Mammary epithelial cell (primary cell): ENCODE measurements around the gene GALNTL6.

Experiments used
- EZH2 ChIP-seq: IDR thresholded peaks from 2 replicates; pipeline ENCODE4 v1.6.1; 2012; ENCODE audit warnings: low read length, inconsistent platforms, borderline replicate concordance
- TF ChIP-seq, protein P1 (sequence below), 2 donors: IDR thresholded peaks in 1 of 2; conservative IDR thresholded peaks in 1 of 2; 2 replicates each; pipeline ENCODE4 v1.5.1; 2011 to 2012; ENCODE audit warnings: inconsistent platforms in 2 of 2, low read length in 2 of 2, mild to moderate bottlenecking in 2 of 2, control low read depth in 1 of 2, low read depth in 1 of 2; ENCODE audit not compliant: insufficient read depth in 1 of 2; ENCODE audit errors: extremely low read depth in 1 of 2

DNA sequence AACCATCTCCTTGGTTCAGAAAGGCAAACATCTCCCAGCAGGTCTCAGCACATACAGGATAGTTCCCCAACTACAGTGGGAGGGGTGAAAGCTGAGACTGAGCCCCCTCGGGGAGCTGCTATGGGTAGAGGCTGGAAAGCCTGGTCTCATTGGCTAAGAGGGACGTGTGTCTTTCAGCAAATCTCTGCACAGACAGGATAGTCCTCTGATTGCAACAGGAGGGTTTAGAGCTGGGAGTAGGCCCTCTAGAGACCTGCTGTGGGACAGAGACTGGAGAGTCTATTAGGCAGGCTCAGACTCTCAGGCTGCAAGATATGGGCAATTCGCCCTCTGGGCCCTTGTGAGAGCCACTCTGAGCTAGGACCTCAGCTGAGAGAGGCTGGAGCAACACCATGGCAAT is 1083.8 kb downstream of the GALNTL6 start:
- TF ChIP-seq, protein P1, sequence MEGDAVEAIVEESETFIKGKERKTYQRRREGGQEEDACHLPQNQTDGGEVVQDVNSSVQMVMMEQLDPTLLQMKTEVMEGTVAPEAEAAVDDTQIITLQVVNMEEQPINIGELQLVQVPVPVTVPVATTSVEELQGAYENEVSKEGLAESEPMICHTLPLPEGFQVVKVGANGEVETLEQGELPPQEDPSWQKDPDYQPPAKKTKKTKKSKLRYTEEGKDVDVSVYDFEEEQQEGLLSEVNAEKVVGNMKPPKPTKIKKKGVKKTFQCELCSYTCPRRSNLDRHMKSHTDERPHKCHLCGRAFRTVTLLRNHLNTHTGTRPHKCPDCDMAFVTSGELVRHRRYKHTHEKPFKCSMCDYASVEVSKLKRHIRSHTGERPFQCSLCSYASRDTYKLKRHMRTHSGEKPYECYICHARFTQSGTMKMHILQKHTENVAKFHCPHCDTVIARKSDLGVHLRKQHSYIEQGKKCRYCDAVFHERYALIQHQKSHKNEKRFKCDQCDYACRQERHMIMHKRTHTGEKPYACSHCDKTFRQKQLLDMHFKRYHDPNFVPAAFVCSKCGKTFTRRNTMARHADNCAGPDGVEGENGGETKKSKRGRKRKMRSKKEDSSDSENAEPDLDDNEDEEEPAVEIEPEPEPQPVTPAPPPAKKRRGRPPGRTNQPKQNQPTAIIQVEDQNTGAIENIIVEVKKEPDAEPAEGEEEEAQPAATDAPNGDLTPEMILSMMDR (conservative IDR thresholded peaks at IDR 0.05 in 1 of 2, IDR thresholded peaks at IDR 0.05 in 1 of 2; ENCODE audit: extremely low read depth in 1 of 2, insufficient read depth in 1 of 2, low read depth in 1 of 2, low read length in 2 of 2), result no peak
- no peak for TF ChIP-seq EZH2
